ENCODE data around the gene SSTR1.
"Not testable (repeated sequence)": the region's sequence is repeated elsewhere in the genome, so short reads cannot be mapped to it uniquely, and the experiment has no call there.

Gene SSTR1

DNA sequence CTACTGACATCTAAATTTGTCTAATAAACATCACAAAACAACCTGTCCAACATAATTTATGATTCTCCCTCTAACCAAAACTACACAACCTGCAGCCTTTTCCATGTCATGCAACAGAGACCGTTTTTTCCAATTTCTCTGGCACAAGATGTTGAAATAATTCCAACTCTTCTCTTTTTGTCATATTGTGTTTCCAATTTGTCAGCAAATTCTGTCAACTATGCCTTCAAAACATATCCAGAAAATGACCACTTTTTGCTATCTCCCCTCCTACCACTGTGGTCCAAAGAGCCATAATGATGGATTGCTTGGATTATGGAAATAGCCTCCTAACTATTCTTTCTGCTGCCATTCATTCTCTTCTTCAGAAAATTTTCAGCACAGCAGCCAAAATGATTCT lies 31.3 kb upstream of the SSTR1 start:
- no peak for DNase-seq (ENCODE audit: low read depth)
- TF ChIP-seq, protein P1, sequence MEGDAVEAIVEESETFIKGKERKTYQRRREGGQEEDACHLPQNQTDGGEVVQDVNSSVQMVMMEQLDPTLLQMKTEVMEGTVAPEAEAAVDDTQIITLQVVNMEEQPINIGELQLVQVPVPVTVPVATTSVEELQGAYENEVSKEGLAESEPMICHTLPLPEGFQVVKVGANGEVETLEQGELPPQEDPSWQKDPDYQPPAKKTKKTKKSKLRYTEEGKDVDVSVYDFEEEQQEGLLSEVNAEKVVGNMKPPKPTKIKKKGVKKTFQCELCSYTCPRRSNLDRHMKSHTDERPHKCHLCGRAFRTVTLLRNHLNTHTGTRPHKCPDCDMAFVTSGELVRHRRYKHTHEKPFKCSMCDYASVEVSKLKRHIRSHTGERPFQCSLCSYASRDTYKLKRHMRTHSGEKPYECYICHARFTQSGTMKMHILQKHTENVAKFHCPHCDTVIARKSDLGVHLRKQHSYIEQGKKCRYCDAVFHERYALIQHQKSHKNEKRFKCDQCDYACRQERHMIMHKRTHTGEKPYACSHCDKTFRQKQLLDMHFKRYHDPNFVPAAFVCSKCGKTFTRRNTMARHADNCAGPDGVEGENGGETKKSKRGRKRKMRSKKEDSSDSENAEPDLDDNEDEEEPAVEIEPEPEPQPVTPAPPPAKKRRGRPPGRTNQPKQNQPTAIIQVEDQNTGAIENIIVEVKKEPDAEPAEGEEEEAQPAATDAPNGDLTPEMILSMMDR (conservative IDR thresholded peaks at IDR 0.05; ENCODE audit: low read length), result no peak
- H3K4me3 ChIP-seq (ENCODE audit: low read length), result no peak overlapping the region

DNA sequence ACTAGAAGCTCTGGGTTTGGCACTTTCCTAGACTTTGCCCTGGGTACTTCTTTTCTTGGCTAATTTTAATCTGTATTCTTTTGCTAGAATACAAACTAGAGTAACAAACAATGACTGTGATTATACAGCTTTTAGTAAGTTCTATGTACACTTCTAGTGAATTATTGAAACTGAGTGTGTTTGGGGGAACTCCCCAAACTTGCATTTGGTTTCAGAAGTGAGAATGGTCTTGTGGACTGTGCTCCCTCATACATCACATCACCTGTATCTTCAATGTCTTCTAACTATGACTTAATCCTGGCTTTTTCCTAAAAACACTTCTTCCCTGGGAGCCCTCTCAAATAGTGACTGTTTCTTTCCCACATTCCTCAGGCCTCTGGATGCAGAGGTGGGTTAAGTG lies 23.6 kb upstream of the SSTR1 start:
- TF ChIP-seq, protein P1 (conservative IDR thresholded peaks at IDR 0.05; ENCODE audit: low read length), result no peak
- no peak overlapping the region for H3K4me3 ChIP-seq (ENCODE audit: low read length)
- DNase-seq (ENCODE audit: low read depth), result no peak

DNA sequence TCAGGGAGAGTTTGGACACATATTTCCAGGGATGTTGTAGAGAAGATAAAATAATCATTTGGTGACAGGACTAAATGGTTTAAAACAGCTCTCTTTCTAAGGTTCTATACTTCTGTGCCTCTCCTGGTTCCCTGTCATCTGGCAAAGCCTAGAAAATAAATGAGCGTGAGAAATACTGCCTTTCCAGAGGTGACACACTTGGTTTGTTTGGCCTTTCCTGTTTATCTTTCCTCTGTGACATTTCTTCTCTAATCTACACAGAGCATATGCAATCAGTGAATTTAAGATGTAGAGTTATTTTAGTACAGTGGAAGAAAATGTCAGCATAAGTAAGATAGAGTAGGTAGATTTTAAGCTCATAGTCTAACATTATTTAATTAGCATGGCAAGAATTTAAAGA lies 22.0 kb upstream of the SSTR1 start:
- TF ChIP-seq, protein P1 (conservative IDR thresholded peaks at IDR 0.05; ENCODE audit: low read length), result no peak
- no peak overlapping the region for H3K4me3 ChIP-seq (ENCODE audit: low read length)
- no peak for DNase-seq (ENCODE audit: low read depth)

DNA sequence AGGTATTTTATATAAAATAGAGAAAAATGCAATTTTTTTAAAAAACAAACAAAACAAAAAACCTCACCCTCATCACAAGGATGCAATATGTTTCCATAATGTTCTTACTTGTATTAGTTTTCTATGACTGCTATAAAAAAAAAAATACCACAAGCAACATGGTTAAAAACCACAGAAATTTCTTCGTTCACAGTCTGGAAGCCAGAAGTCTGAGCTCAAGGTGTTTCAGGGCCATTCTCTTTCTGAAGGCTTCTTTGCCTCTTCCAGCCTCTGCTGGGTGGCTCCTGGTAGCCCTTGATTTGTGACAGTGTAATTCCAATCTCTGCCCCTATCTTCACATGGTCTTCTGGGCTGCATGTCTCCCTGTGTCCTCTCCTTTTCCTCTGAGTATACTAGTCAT lies 21.5 kb upstream of the SSTR1 start:
- DNase-seq (ENCODE audit: low read depth), result peak; percentile 58
- TF ChIP-seq, protein P1 (conservative IDR thresholded peaks at IDR 0.05; ENCODE audit: low read length), result no peak
- no peak overlapping the region for H3K4me3 ChIP-seq (ENCODE audit: low read length)

DNA sequence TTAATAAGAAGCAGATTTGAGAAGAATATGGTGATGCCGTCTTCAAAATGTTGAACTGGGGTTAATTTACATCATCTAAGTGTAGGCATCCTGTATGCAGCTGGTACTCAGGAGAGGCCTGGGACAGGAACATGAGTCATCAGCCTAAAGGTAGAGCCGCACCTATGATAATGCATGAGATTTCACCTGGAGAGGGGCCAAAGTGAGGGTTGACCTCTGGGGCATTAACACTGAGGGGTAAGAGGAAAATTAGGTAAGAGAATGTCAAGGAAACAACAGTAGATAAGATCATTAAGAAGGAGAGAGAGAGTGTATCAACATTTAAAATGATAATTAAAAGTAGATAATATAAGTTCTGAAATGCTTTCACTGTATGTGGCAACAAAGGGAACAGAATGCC lies 20.2 kb upstream of the SSTR1 start:
- DNase-seq (ENCODE audit: low read depth), result no peak
- TF ChIP-seq, protein P1 (conservative IDR thresholded peaks at IDR 0.05; ENCODE audit: low read length), result no peak
- no peak overlapping the region for H3K4me3 ChIP-seq (ENCODE audit: low read length)

DNA sequence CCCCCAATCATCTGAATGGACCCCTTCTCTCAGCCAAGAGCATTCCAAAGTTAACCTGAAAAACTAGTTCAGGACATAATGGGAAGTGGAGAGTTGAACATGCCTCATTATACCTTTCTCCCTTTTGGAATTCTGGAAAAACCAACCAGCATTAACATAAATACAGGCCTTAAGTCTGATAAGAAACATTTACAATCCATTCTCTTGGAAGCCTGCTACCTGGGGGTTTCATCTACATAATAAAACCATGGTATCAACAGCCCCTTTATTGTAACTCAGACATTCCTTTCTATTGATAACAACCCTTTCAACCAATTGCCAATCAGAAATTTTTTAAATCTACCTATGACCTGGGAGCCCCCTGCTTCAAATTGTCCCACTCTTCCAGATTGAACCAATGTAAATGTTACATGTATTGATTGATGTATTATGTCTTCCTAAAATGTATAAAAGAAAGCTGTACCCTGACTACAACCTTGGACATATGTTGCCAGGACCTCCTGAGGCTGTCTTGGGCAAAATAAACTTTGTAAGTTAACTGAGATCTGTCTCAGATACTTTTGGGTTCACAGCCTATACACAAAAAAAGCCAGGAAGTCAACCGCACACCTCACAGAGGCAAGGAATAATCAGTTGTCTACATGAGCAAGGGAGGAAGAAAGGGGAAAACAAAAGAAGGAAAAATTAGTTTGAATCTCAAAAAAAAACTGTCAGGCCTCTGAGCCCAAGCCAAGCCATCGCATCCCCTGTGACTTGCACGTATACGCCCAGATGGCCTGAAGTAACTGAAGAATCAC lies 17.6 kb upstream of the SSTR1 start:
- no peak overlapping the region for H3K4me3 ChIP-seq (ENCODE audit: low read length)
- no peak for DNase-seq (ENCODE audit: low read depth)
- TF ChIP-seq, protein P1 (conservative IDR thresholded peaks at IDR 0.05; ENCODE audit: low read length), result no peak

DNA sequence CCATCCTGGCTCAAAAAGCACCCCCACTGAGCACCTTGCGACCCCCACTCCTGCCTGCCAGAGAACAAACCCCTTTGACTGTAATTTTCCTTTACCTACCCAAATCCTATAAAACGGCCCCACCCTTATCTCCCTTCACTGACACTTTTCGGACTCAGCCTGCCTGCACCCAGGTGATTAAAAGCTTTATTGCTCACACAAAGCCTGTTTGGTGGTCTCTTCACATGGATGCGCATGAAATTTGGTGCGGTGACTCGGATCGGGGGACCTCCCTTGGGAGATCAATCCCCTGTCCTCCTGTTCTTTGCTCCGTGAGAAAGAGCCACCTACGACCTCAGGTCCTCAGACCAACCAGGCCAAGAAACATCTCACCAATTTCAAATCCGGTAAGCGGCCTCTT lies 16.9 kb upstream of the SSTR1 start:
- DNase-seq (ENCODE audit: low read depth); H3K4me3 ChIP-seq (ENCODE audit: low read length): not testable (repeated sequence)

DNA sequence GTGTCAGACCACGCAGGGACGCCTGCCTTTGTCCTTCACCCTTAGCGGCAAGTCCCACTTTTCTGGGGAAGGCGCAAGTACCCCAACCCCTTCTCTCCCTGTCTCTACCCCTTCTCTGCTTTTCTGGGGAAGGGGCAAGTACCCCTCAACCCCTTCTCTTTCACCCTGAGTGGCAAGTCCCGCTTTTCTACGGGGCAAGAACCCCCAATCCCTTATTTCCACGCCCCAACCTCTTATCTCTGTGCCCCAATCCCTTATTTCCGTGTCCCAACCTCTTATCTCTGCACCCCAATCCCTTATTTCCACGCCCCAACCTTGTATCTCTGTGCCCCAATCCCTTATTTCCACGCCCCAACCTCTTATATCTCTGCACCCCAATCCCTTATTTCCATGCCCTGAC lies 16.2 kb upstream of the SSTR1 start:
- not testable (repeated sequence) for H3K4me3 ChIP-seq (ENCODE audit: low read length); DNase-seq (ENCODE audit: low read depth)
